Measurements from ENCODE around the gene OSTC. TPM values are rescaled to one million over a fixed set of nuclear protein-coding genes. Genes with fewer than 3 reads are reported as not detected.

Gene OSTC
- total and polyA plus RNA-seq, 9 donors: 150 to 197 (median 167) TPM

DNA sequence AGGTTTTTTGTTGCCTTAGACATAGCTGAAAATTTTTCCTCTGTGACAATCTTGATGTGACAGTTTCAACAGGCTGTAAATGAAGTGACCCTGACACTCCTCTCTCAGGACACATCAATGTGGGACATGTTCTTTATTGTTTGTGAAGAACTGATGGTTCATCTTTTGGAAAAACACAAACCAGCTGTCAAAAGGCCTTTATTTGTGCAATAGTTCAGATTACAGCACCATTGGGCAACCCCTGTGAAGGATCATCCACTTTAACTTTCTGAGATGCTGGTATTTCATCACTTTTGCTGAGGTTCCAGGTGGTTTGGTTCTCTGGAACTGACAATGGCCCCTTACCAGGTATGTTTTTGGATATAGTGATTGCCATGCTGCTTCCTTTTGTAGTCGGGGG is 40.3 kb downstream of the OSTC start:
- Histone ChIP-seq H3K27ac (ENCODE audit: low read length) (no peak overlapping the region), H3K4me3 (ENCODE audit: low read length) (no peak overlapping the region), H3K4me1 (ENCODE audit: control insufficient read depth, insufficient read depth, low read length) (no peaks in the 10 kb centered on the region), H3K9me3 (replicated peaks; ENCODE audit: control insufficient read depth, low read depth, low read length) (no peaks in the 10 kb centered on the region), H3K36me3 (ENCODE audit: control insufficient read depth, insufficient read depth, low read length) (no peaks in the 10 kb centered on the region), H3K27me3 (ENCODE audit: control insufficient read depth, insufficient read depth, low read length) (no peaks in the 10 kb centered on the region)
- WGBS (ENCODE audit: insufficient coverage): no CpG with 5 or more reads among the region's 1 CpG
- DNase-seq: no peak

DNA sequence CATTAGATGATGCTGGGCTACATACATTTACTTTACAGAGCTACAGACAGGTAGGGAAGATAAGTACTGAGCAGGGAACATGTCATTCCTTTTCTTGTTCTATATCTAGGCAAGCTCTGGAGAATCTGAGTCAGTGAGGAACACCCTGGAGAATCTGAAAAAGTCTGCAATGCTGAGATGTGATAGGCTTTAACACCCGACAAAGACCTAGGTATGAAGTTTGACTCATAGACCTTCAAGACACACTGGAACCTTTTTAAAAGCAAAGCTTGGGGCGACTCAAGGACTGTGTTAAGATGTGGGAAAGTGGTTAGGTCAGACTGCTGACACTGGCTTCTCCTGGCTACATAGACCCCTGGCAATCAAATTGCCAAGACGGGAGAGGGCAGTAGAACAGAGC is 42.8 kb downstream of the OSTC start:
- 90% methylated on average over 3 of the region's 3 CpGs for WGBS (ENCODE audit: insufficient coverage)
- no peaks in the 10 kb centered on the region for H3K9me3 ChIP-seq (replicated peaks; ENCODE audit: control insufficient read depth, low read depth, low read length)
- DNase-seq: no peak
- no peaks in the 10 kb centered on the region for H3K27me3 ChIP-seq (ENCODE audit: control insufficient read depth, insufficient read depth, low read length)
- no peaks in the 10 kb centered on the region for H3K4me1 ChIP-seq (ENCODE audit: control insufficient read depth, insufficient read depth, low read length)
- H3K36me3 ChIP-seq (ENCODE audit: control insufficient read depth, insufficient read depth, low read length): no peaks in the 10 kb centered on the region
- no peak overlapping the region for H3K4me3 ChIP-seq (ENCODE audit: low read length)
- H3K27ac ChIP-seq (ENCODE audit: low read length): no peak overlapping the region

DNA sequence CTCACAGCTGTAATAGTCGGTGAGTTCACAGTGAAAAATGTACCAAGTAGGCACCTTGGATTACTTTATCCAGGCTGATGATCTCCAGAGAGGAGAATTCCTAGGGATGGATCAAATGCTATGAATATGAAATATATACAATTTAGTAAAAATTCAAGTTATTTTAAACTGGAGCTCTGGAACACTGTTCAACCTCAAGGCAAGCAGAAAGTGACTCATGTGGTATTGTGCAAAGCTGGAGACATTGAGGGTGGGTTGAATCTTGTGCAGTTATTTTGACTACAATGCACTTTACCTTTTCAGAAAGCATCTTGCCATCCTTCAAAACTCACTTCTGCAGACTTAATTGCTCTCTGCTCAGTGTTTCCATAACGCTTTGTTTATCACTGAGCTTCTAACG is 43.4 kb downstream of the OSTC start:
- 100% methylated on average over 2 of the region's 3 CpGs for WGBS (ENCODE audit: insufficient coverage)
- Histone ChIP-seq H3K36me3 (ENCODE audit: control insufficient read depth, insufficient read depth, low read length) (no peaks in the 10 kb centered on the region), H3K27ac (ENCODE audit: low read length) (no peak overlapping the region), H3K4me3 (ENCODE audit: low read length) (no peak overlapping the region), H3K9me3 (replicated peaks; ENCODE audit: control insufficient read depth, low read depth, low read length) (no peaks in the 10 kb centered on the region), H3K27me3 (ENCODE audit: control insufficient read depth, insufficient read depth, low read length) (no peaks in the 10 kb centered on the region), H3K4me1 (ENCODE audit: control insufficient read depth, insufficient read depth, low read length) (no peaks in the 10 kb centered on the region)
- no peak for DNase-seq

- Histone ChIP-seq H3K9me3 (replicated peaks; ENCODE audit: control insufficient read depth, low read depth, low read length) (no peaks in the 10 kb centered on the region), H3K4me3 (ENCODE audit: low read length) (no peak overlapping the region), H3K4me1 (ENCODE audit: control insufficient read depth, insufficient read depth, low read length) (no peaks in the 10 kb centered on the region), H3K27ac (ENCODE audit: low read length) (no peak overlapping the region), H3K27me3 (ENCODE audit: control insufficient read depth, insufficient read depth, low read length) (no peaks in the 10 kb centered on the region), H3K36me3 (ENCODE audit: control insufficient read depth, insufficient read depth, low read length) (no peaks in the 10 kb centered on the region)
- WGBS (ENCODE audit: insufficient coverage): 71% methylated on average over 2 of the region's 3 CpGs
- DNase-seq: no peak
These were observed 44.0 kb downstream of the OSTC start for GRCh38 chr4:108694423-108694822.

DNA sequence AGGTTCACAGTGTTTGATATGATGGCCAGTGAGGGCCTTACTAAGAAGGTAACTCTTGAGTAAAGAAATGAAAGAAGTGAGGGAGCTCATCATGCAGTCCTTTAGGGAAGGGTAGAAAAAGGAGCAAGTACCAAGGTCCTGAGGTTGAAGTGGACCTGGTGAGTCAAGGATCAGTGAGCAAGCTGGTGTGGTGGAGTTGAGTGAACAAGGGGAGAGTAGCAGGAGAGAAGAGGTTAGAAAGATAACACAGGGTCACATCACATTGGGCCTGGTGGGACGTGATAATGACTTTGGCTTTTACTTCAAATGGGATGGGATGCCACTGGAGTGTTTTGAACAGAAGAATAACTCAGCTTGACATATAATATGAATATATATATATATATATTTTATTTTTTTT is 44.7 kb downstream of the OSTC start:
- DNase-seq: no peak
- H3K4me1 ChIP-seq (ENCODE audit: control insufficient read depth, insufficient read depth, low read length): no peaks in the 10 kb centered on the region
- H3K27ac ChIP-seq (ENCODE audit: low read length): no peak overlapping the region
- H3K36me3 ChIP-seq (ENCODE audit: control insufficient read depth, insufficient read depth, low read length): no peaks in the 10 kb centered on the region
- H3K27me3 ChIP-seq (ENCODE audit: control insufficient read depth, insufficient read depth, low read length): no peaks in the 10 kb centered on the region
- no CpG with 5 or more reads among the region's 1 CpG for WGBS (ENCODE audit: insufficient coverage)
- no peak overlapping the region for H3K4me3 ChIP-seq (ENCODE audit: low read length)
- no peaks in the 10 kb centered on the region for H3K9me3 ChIP-seq (replicated peaks; ENCODE audit: control insufficient read depth, low read depth, low read length)

DNA sequence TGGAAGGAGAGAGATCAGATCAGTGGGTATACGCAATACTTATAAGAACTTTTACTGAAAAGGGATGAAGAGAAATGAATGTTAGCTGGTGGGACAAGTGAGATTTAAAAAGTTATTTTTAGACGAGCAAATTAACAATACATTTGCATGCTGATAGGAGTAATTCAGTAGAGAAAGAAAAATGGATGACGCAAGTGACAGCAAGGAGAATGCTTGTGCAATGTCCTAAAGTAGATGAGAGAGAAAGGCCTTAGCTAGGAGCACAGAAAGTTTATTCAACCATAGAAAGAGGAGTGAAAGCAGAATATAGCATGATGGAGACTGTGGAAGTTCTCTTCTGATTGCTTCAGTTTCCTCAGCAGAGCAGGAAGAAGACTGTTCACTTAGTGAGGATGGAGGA is 45.8 kb downstream of the OSTC start:
- WGBS (ENCODE audit: insufficient coverage): 69% methylated on average over 3 of the region's 3 CpGs
- Histone ChIP-seq H3K27ac (ENCODE audit: low read length) (no peak overlapping the region), H3K4me3 (ENCODE audit: low read length) (no peak overlapping the region), H3K27me3 (ENCODE audit: control insufficient read depth, insufficient read depth, low read length) (no peaks in the 10 kb centered on the region), H3K4me1 (ENCODE audit: control insufficient read depth, insufficient read depth, low read length) (no peaks in the 10 kb centered on the region), H3K36me3 (ENCODE audit: control insufficient read depth, insufficient read depth, low read length) (no peaks in the 10 kb centered on the region), H3K9me3 (replicated peaks; ENCODE audit: control insufficient read depth, low read depth, low read length) (no peaks in the 10 kb centered on the region)
- no peak for DNase-seq

GRCh38 chr4:108700081-108700757 is 49.8 kb downstream of the OSTC start:
- no peaks in the 10 kb centered on the region for H3K36me3 ChIP-seq (ENCODE audit: control insufficient read depth, insufficient read depth, low read length)
- no peaks in the 10 kb centered on the region for H3K4me1 ChIP-seq (ENCODE audit: control insufficient read depth, insufficient read depth, low read length)
- no peak overlapping the region for H3K4me3 ChIP-seq (ENCODE audit: low read length)
- H3K9me3 ChIP-seq (replicated peaks; ENCODE audit: control insufficient read depth, low read depth, low read length): no peaks in the 10 kb centered on the region
- no peaks in the 10 kb centered on the region for H3K27me3 ChIP-seq (ENCODE audit: control insufficient read depth, insufficient read depth, low read length)
- no peak for DNase-seq
- no CpG with 5 or more reads among the region's 1 CpG for WGBS (ENCODE audit: insufficient coverage)
- H3K27ac ChIP-seq (ENCODE audit: low read length): no peak overlapping the region

GRCh38 chr4:108702960-108703359 is 52.6 kb downstream of the OSTC start:
- DNase-seq: no peak
- Histone ChIP-seq H3K36me3 (ENCODE audit: control insufficient read depth, insufficient read depth, low read length) (no peaks in the 10 kb centered on the region), H3K27ac (ENCODE audit: low read length) (no peak overlapping the region), H3K9me3 (replicated peaks; ENCODE audit: control insufficient read depth, low read depth, low read length) (no peaks in the 10 kb centered on the region), H3K4me1 (ENCODE audit: control insufficient read depth, insufficient read depth, low read length) (no peaks in the 10 kb centered on the region), H3K4me3 (ENCODE audit: low read length) (no peak overlapping the region), H3K27me3 (ENCODE audit: control insufficient read depth, insufficient read depth, low read length) (no peaks in the 10 kb centered on the region)
- 67% methylated on average over 1 of the region's 3 CpGs for WGBS (ENCODE audit: insufficient coverage)

DNA sequence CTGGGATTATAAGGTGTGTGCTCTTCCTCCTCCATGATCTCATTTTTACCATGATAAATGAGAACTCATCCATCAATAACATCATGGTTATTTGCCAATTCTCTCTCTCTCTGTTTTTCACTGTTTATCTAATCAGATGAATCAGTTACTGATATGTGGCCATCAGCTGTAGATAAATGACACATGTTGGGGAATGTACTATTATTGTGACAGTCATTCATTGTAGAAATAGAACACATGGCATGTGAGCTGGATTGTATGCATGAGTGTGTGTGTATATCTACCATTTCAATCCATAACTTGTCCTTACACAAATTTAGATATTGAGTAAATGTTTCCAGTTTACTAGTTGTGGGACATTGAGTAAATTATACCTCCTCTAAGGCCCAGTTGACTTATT is 53.0 kb downstream of the OSTC start:
- DNase-seq: no peak
- no peaks in the 10 kb centered on the region for H3K27me3 ChIP-seq (ENCODE audit: control insufficient read depth, insufficient read depth, low read length)
- no peak overlapping the region for H3K4me3 ChIP-seq (ENCODE audit: low read length)
- no peaks in the 10 kb centered on the region for H3K4me1 ChIP-seq (ENCODE audit: control insufficient read depth, insufficient read depth, low read length)
- H3K27ac ChIP-seq (ENCODE audit: low read length): no peak overlapping the region
- no peaks in the 10 kb centered on the region for H3K36me3 ChIP-seq (ENCODE audit: control insufficient read depth, insufficient read depth, low read length)
- no peaks in the 10 kb centered on the region for H3K9me3 ChIP-seq (replicated peaks; ENCODE audit: control insufficient read depth, low read depth, low read length)

- no peaks in the 10 kb centered on the region for H3K36me3 ChIP-seq (ENCODE audit: control insufficient read depth, insufficient read depth, low read length)
- no peaks in the 10 kb centered on the region for H3K27me3 ChIP-seq (ENCODE audit: control insufficient read depth, insufficient read depth, low read length)
- 100% methylated on average over 1 of the region's 2 CpGs for WGBS (ENCODE audit: insufficient coverage)
- H3K27ac ChIP-seq (ENCODE audit: low read length): no peak overlapping the region
- H3K4me3 ChIP-seq (ENCODE audit: low read length): no peak overlapping the region
- no peak for DNase-seq
- H3K4me1 ChIP-seq (ENCODE audit: control insufficient read depth, insufficient read depth, low read length): no peaks in the 10 kb centered on the region
- no peaks in the 10 kb centered on the region for H3K9me3 ChIP-seq (replicated peaks; ENCODE audit: control insufficient read depth, low read depth, low read length)
These were observed 53.6 kb downstream of the OSTC start for GRCh38 chr4:108703966-108704365.

GRCh38 chr4:108706289-108706688 is 55.9 kb downstream of the OSTC start:
- no peak overlapping the region for H3K4me3 ChIP-seq (ENCODE audit: low read length)
- H3K36me3 ChIP-seq (ENCODE audit: control insufficient read depth, insufficient read depth, low read length): no peaks in the 10 kb centered on the region
- H3K4me1 ChIP-seq (ENCODE audit: control insufficient read depth, insufficient read depth, low read length): no peaks in the 10 kb centered on the region
- no peak for DNase-seq
- 46% methylated on average over 3 of the region's 4 CpGs for WGBS (ENCODE audit: insufficient coverage)
- H3K9me3 ChIP-seq (replicated peaks; ENCODE audit: control insufficient read depth, low read depth, low read length): no peaks in the 10 kb centered on the region
- no peaks in the 10 kb centered on the region for H3K27me3 ChIP-seq (ENCODE audit: control insufficient read depth, insufficient read depth, low read length)
- no peak overlapping the region for H3K27ac ChIP-seq (ENCODE audit: low read length)

Measured in muscle of leg (tissue), 11 donors.